ENCODE data around the gene VWC2.

GRCh38 chr7:49822856-49823255 is 49.4 kb downstream of the VWC2 start:
- TF ChIP-seq EP300 (IDR thresholded peaks at IDR 0.05) = no peak
- no peak for TF ChIP-seq CTCF (IDR thresholded peaks at IDR 0.05)
- TF ChIP-seq POLR2A (IDR thresholded peaks at IDR 0.05) = no peak
- no peak for TF ChIP-seq POLR2AphosphoS5 (IDR thresholded peaks at IDR 0.05)
